LNCaP clone FGC (cell line): ENCODE data around the gene CCNJ.

Source experiments
- DNase-seq: peaks from one replicate; pipeline ENCODE4 v3.0.0-alpha.2; 2011; ENCODE audit warnings: low read depth
- H3K4me3 ChIP-seq: 2 replicates; pipeline ENCODE4 v1.5.1; 2011; ENCODE audit warnings: mild to moderate bottlenecking, low read depth, low read length, control low read depth
- TF ChIP-seq, protein P1 (sequence below): IDR thresholded peaks from 2 replicates; pipeline ENCODE4 v1.5.1; 2012; ENCODE audit warnings: mild to moderate bottlenecking; ENCODE audit not compliant: control insufficient read depth, insufficient read depth; ENCODE audit errors: extremely low read depth

The CCNJ gene

DNA sequence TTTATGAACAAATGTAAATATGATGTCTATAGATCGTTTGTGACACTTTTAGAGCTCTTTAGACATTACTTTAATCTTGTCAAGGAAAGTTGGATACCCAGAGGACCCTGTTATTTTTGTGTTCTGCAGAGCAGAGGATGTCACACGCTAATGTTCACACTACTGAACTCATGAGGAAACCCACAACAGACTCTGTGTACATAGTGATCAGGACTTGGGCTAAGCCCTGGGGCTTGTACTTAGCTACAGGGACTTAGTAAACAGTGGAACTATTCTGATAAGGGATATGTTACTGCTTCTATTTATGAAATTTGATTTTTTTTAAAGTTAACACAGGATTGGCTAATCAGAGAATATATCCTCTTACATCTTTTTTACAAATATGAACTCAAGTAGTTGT lies 50.6 kb downstream of the CCNJ start:
- H3K4me3 ChIP-seq, result no peak overlapping the region

DNA sequence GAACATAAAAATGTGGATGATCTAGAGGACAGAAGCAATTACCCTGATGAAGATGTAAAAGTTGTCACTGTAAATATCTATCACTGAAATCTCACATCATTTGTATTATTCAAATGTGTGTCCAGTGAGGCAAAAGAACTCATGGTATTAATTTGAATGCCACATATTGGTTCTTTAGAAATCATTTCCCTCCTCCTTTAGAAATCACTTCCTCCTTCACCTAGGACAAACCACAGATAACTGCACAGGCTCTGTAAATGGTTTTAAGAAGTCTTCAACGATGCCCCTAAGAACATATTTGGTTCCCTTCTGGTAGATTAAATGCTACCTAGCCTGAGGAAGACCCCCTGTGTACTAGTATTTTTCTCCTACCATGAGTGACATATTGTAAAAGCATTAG lies 53.6 kb downstream of the CCNJ start:
- TF ChIP-seq, protein P1, sequence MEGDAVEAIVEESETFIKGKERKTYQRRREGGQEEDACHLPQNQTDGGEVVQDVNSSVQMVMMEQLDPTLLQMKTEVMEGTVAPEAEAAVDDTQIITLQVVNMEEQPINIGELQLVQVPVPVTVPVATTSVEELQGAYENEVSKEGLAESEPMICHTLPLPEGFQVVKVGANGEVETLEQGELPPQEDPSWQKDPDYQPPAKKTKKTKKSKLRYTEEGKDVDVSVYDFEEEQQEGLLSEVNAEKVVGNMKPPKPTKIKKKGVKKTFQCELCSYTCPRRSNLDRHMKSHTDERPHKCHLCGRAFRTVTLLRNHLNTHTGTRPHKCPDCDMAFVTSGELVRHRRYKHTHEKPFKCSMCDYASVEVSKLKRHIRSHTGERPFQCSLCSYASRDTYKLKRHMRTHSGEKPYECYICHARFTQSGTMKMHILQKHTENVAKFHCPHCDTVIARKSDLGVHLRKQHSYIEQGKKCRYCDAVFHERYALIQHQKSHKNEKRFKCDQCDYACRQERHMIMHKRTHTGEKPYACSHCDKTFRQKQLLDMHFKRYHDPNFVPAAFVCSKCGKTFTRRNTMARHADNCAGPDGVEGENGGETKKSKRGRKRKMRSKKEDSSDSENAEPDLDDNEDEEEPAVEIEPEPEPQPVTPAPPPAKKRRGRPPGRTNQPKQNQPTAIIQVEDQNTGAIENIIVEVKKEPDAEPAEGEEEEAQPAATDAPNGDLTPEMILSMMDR, result no peak
- DNase-seq, result no peak
- H3K4me3 ChIP-seq, result no peak overlapping the region

More for the DNA sequence above, 50.6 kb downstream of the CCNJ start:
- TF ChIP-seq, protein P1, result no peak
- no peak for DNase-seq

- DNase-seq, result no peak
- TF ChIP-seq, protein P1, result no peak
- no peak overlapping the region for H3K4me3 ChIP-seq
These were observed 54.5 kb downstream of the CCNJ start for GRCh38 chr10:96097865-96098264.

GRCh38 chr10:96107623-96108038 lies 64.2 kb downstream of the CCNJ start:
- TF ChIP-seq, protein P1, result no peak
- DNase-seq, result no peak

More at GRCh38 chr10:96107623-96108038, 64.2 kb downstream of the CCNJ start:
- no peak overlapping the region for H3K4me3 ChIP-seq
